Tibial artery (tissue), 4 donors: Measurements from ENCODE around the gene CCNY.
"Not testable (repeated sequence)": the region's sequence is repeated elsewhere in the genome, so short reads cannot be mapped to it uniquely, and the experiment has no call there.

Experiments
- DNase-seq, 2 donors: peaks; one replicate each; pipeline ENCODE4 v3.0.0-alpha.2; 2019
- H3K27ac ChIP-seq, 2 donors: fragments of 200-600 bp; sonication (generic) in 1 of 2; 1 replicate in 1 of 2; 2 replicates in 1 of 2; pipeline ENCODE4 v1.5.1; 2018 to 2019; ENCODE audit warnings: mild to moderate bottlenecking in 1 of 2
- H3K27me3 ChIP-seq, 2 donors: fragments of 200-600 bp; sonication (generic) in 1 of 2; one replicate each; pipeline versions ENCODE4 v1.5.1 to v1.6.0; 2016 to 2019
- H3K36me3 ChIP-seq, 3 donors: fragments of 200-600 bp; sonication (generic) in 2 of 3; one replicate each; pipeline ENCODE4 v1.5.1; 2016 to 2019; ENCODE audit warnings: mild to moderate bottlenecking in 2 of 3
- H3K4me1 ChIP-seq, 4 donors: fragments of 200-600 bp; sonication (generic) in 2 of 4; 1 replicate in 3 of 4; 2 replicates in 1 of 4; pipeline ENCODE4 v1.5.1; 2016 to 2019
- H3K4me3 ChIP-seq, 2 donors: fragments of 200-600 bp; sonication (generic) in 1 of 2; 1 replicate in 1 of 2; 2 replicates in 1 of 2; pipeline ENCODE4 v1.5.1; 2018 to 2019; ENCODE audit warnings: mild to moderate bottlenecking in 2 of 2
- H3K9me3 ChIP-seq, 3 donors: fragments of 200-600 bp; sonication (generic) in 1 of 3; one replicate each; pipeline ENCODE4 v1.5.1; 2016 to 2019
- intact Hi-C: fragments of 100-400 bp; cut with DNase I; formaldehyde crosslinking; loops from one replicate; pipeline ENCODE4 v1.15.0; 2023; ENCODE audit warnings: low total_unique reads
- TF ChIP-seq, protein P1 (sequence below), 2 experiments: fragments of 200-600 bp in 1 of 2; fragments of 450-650 bp in 1 of 2; IDR thresholded peaks; one replicate each; pipeline ENCODE4 v1.5.1; 2017 to 2019; ENCODE audit warnings: antibody characterized with exemption in 2 of 2, mild to moderate bottlenecking in 1 of 2, moderate library complexity in 1 of 2

The CCNY gene

GRCh38 chr10:35352097-35352496, 15.8 kb downstream of the CCNY start:
- Histone ChIP-seq H3K36me3 (no peaks in the 10 kb centered on the region), H3K4me1 (peaks cover 0 to 84% (median 10%) of the 10 kb centered on the region in 4 donors)
- no peak for DNase-seq

GRCh38 chr10:35352512-35352911, 16.2 kb downstream of the CCNY start:
- H3K4me3 ChIP-seq, result no peak overlapping the region
- no peaks in the 10 kb centered on the region for H3K36me3 ChIP-seq
- TF ChIP-seq, protein P1, sequence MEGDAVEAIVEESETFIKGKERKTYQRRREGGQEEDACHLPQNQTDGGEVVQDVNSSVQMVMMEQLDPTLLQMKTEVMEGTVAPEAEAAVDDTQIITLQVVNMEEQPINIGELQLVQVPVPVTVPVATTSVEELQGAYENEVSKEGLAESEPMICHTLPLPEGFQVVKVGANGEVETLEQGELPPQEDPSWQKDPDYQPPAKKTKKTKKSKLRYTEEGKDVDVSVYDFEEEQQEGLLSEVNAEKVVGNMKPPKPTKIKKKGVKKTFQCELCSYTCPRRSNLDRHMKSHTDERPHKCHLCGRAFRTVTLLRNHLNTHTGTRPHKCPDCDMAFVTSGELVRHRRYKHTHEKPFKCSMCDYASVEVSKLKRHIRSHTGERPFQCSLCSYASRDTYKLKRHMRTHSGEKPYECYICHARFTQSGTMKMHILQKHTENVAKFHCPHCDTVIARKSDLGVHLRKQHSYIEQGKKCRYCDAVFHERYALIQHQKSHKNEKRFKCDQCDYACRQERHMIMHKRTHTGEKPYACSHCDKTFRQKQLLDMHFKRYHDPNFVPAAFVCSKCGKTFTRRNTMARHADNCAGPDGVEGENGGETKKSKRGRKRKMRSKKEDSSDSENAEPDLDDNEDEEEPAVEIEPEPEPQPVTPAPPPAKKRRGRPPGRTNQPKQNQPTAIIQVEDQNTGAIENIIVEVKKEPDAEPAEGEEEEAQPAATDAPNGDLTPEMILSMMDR (IDR thresholded peaks at IDR 0.05), result no peak
- DNase-seq, result no peak
- H3K4me1 ChIP-seq, result peaks cover 0 to 84% (median 9%) of the 10 kb centered on the region in 4 donors
- H3K27me3 ChIP-seq, result no peaks in the 10 kb centered on the region
- intact Hi-C loops, result no loop called here
- no peaks in the 10 kb centered on the region for H3K9me3 ChIP-seq
- H3K27ac ChIP-seq, result no peak overlapping the region

More at GRCh38 chr10:35352097-35352496, 15.8 kb downstream of the CCNY start:
- TF ChIP-seq, protein P1 (IDR thresholded peaks at IDR 0.05), result no peak
- intact Hi-C loops, result no loop called here
- Histone ChIP-seq H3K9me3 (no peaks in the 10 kb centered on the region), H3K4me3 (no peak overlapping the region), H3K27me3 (no peaks in the 10 kb centered on the region), H3K27ac (no peak overlapping the region)

GRCh38 chr10:35353395-35353794, 17.1 kb downstream of the CCNY start:
- no peak for DNase-seq
- Histone ChIP-seq H3K27ac (no peak overlapping the region), H3K36me3 (no peaks in the 10 kb centered on the region), H3K27me3 (no peaks in the 10 kb centered on the region), H3K9me3 (no peaks in the 10 kb centered on the region), H3K4me1 (peaks cover 0 to 89% (median 10%) of the 10 kb centered on the region in 4 donors), H3K4me3 (no peak overlapping the region)
- TF ChIP-seq, protein P1 (IDR thresholded peaks at IDR 0.05), result no peak
- intact Hi-C loops, result no loop called here

DNA sequence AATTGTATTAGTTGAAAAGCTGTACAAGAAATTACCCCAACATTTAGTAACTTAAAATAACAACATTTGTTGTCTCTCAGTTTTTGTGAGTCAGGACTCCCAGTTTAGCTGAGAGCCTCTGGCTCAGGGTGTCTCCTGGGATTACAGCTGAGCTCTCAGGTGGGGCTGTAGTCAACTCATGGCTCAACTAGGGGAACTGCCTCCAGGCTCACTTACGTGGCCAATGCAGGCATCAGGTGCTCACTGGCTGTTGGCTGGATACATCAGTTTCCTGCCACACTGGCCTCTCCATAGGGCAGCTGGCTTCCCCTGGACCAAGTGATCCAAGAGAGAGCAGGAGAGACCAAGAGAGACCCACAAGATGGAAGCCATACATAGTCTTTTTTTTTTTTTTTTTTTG, 17.5 kb downstream of the CCNY start:
- no peaks in the 10 kb centered on the region for H3K27me3 ChIP-seq
- no peak overlapping the region for H3K4me3 ChIP-seq
- no peaks in the 10 kb centered on the region for H3K9me3 ChIP-seq
- H3K27ac ChIP-seq, result no peak overlapping the region
- TF ChIP-seq, protein P1 (IDR thresholded peaks at IDR 0.05), result no peak
- H3K4me1 ChIP-seq, result peaks cover 0 to 85% (median 10%) of the 10 kb centered on the region in 4 donors
- no peaks in the 10 kb centered on the region for H3K36me3 ChIP-seq
- intact Hi-C loops, result no loop called here
- no peak for DNase-seq

GRCh38 chr10:35354257-35354656, 17.9 kb downstream of the CCNY start:
- DNase-seq, H3K4me3 ChIP-seq, H3K27me3 ChIP-seq, H3K36me3 ChIP-seq, intact Hi-C loops, H3K9me3 ChIP-seq, H3K27ac ChIP-seq: not testable (repeated sequence)
- peaks cover 0 to 81% (median 10%) of the 10 kb centered on the region in 4 donors for H3K4me1 ChIP-seq

DNA sequence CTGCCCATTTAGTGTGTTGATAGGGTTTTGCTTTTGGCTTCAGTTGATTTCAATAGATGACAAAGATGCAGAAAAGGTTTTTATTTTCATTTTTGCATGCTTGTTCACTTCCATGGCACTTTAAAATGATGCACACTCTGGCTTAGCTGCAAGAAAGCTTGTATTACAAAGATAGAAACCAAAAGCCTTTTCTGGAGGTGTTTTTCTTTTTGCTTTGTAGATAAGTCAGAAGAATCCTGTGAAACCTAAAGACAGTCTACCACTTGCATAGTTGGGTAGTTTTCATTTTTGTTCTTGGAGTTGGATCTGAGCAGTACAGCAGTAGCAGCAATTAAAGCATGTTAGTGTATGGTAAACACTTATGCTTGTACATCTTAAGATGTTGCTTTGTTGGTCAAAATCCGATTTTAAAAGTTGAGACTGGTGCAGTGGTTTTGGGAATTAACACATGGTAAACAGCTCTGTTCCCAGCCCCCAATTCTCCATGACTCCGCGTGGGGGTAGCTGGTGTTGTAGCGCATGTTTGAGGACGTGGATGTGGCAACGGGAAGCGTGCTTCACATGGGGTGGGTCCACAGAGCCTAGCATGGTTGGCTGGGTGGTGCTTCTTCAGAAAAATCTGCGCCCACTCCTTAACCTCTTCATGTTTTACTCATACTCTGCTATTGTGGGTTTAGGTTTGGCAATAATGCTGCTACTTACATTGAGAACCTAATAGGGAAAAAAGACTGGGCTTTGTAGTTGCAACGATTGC, 19.8 kb downstream of the CCNY start:
- TF ChIP-seq, protein P1 (IDR thresholded peaks at IDR 0.05), result no peak
- Histone ChIP-seq H3K4me1 (peaks cover 0 to 67% (median 8%) of the 10 kb centered on the region in 4 donors), H3K4me3 (no peak overlapping the region), H3K36me3 (no peaks in the 10 kb centered on the region), H3K27me3 (no peaks in the 10 kb centered on the region), H3K27ac (no peak overlapping the region), H3K9me3 (no peaks in the 10 kb centered on the region)
- DNase-seq, result no peak
- intact Hi-C loops, result no loop called here
